Suprapubic skin (tissue), 4 donors: ENCODE data around the gene ZNF593OS.

Source experiments
- CTCF ChIP-seq, 2 donors: fragments of 200-600 bp in 1 of 2; fragments of 450-650 bp in 1 of 2; sonication (generic) in 1 of 2; IDR thresholded peaks; one replicate each; pipeline ENCODE4 v1.5.1; 2016 to 2019; ENCODE audit warnings: antibody characterized with exemption in 2 of 2, mild to moderate bottlenecking in 1 of 2, moderate library complexity in 1 of 2
- EP300 ChIP-seq: sonication (generic); formaldehyde crosslinking; IDR thresholded peaks from one replicate; pipeline ENCODE4 v1.6.1; 2017; ENCODE audit warnings: antibody characterized with exemption
- POLR2AphosphoS5 ChIP-seq, 3 donors: sonication (generic); formaldehyde crosslinking; IDR thresholded peaks; one replicate each; pipeline ENCODE4 v1.6.1; 2017; ENCODE audit warnings: antibody characterized with exemption in 3 of 3

- TF ChIP-seq CTCF (IDR thresholded peaks at IDR 0.05): no peak
- no peak for TF ChIP-seq EP300
- TF ChIP-seq POLR2AphosphoS5 (IDR thresholded peaks at IDR 0.05): no peak
Observed at GRCh38 chr1:26130695-26131094, 40.9 kb downstream of the ZNF593OS start.
